ENCODE results near the gene OSTN.
"Not testable (repeated sequence)": the region's sequence is repeated elsewhere in the genome, so short reads cannot be mapped to it uniquely, and the experiment has no call there.

GRCh38 chr3:191192270-191192669, 6.8 kb upstream of the OSTN start:
- TF ChIP-seq EZH2 (IDR thresholded peaks at IDR 0.05; ENCODE audit: borderline replicate concordance, insufficient read depth, low read depth, low read length, poor library complexity, severe bottlenecking); CTCF (IDR thresholded peaks at IDR 0.05): not testable (repeated sequence)

Measured in B cell (primary cell).